Measurements from ENCODE around the gene PTPRJ.

PTPRJ gene

DNA sequence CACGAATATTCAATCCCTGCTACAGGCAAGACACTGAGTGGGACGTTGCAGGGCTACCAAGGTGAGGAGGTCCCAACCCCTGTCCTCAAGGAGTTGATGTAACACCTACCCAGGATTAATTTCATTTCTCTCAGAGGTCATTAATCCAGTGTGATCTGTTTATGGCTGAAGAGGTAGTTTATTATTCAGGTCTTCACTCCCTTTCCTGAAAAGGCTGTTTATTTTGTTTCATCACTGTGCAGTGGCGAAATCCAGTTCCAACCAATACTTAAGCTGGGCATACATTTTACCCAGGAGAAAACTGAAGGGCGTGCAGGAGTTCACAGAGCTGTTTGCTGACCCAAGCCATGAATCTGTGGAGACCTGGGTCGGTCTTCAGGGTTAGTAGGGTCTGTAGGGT, 2.7 kb upstream of the PTPRJ start:
- CTCF ChIA-PET: no interaction called here
- POLR2A ChIA-PET: no interaction called here
- no peak for DNase-seq (ENCODE audit: extremely low spot score)
- TF ChIP-seq SP1 (IDR thresholded peaks at IDR 0.05) (no peak), BHLHE40 (IDR thresholded peaks at IDR 0.05; ENCODE audit: borderline replicate concordance) (no peak), TARDBP (IDR thresholded peaks at IDR 0.05) (no peak), PKNOX1 (IDR thresholded peaks at IDR 0.05) (no peak), SUZ12 (IDR thresholded peaks at IDR 0.05) (no peak), LEF1 (IDR thresholded peaks at IDR 0.05; ENCODE audit: borderline replicate concordance) (no peak), L3MBTL2 (conservative IDR thresholded peaks at IDR 0.05) (no peak), ELF4 (IDR thresholded peaks at IDR 0.05) (no peak), CTBP1 (IDR thresholded peaks at IDR 0.05; ENCODE audit: borderline replicate concordance) (no peak), FOXK2 (IDR thresholded peaks at IDR 0.05) (no peak), FOXA1 (IDR thresholded peaks at IDR 0.05) (no peak), ZNF384 (IDR thresholded peaks at IDR 0.05) (no peak), HDGF (IDR thresholded peaks at IDR 0.05; ENCODE audit: borderline replicate concordance) (no peak), FOXM1 (IDR thresholded peaks at IDR 0.05; ENCODE audit: borderline replicate concordance) (no peak), NFRKB (IDR thresholded peaks at IDR 0.05) (no peak), ARNT (IDR thresholded peaks at IDR 0.05) (no peak)

GRCh38 chr11:47979378-47980087, 826 bp upstream of the PTPRJ start:
- POLR2A ChIA-PET: interaction anchor here (1.0 kb wide), 1 partner anchor 9 kb away, joined by 3 read pairs; no protein-coding TSS in a partner anchor
- no peak for TF ChIP-seq SUZ12 (IDR thresholded peaks at IDR 0.05)
- no peak for TF ChIP-seq CTBP1 (IDR thresholded peaks at IDR 0.05; ENCODE audit: borderline replicate concordance)
- no peak for TF ChIP-seq PKNOX1 (IDR thresholded peaks at IDR 0.05)
- no peak for TF ChIP-seq SP1 (IDR thresholded peaks at IDR 0.05)
- TF ChIP-seq L3MBTL2 (conservative IDR thresholded peaks at IDR 0.05): no peak
- TF ChIP-seq BHLHE40 (IDR thresholded peaks at IDR 0.05; ENCODE audit: borderline replicate concordance): no peak
- no peak for TF ChIP-seq FOXA1 (IDR thresholded peaks at IDR 0.05)
- TF ChIP-seq FOXM1 (IDR thresholded peaks at IDR 0.05; ENCODE audit: borderline replicate concordance): no peak
- no peak for TF ChIP-seq TARDBP (IDR thresholded peaks at IDR 0.05)
- no peak for TF ChIP-seq ZNF384 (IDR thresholded peaks at IDR 0.05)
- no peak for TF ChIP-seq ARNT (IDR thresholded peaks at IDR 0.05)
- TF ChIP-seq HDGF (IDR thresholded peaks at IDR 0.05; ENCODE audit: borderline replicate concordance): no peak
- TF ChIP-seq LEF1 (IDR thresholded peaks at IDR 0.05; ENCODE audit: borderline replicate concordance): no peak
- CTCF ChIA-PET: interaction anchor here (0.6 kb wide), 1 partner anchor 9 kb away, joined by 3 read pairs; no protein-coding TSS in a partner anchor
- DNase-seq (ENCODE audit: extremely low spot score): no peak

DNA sequence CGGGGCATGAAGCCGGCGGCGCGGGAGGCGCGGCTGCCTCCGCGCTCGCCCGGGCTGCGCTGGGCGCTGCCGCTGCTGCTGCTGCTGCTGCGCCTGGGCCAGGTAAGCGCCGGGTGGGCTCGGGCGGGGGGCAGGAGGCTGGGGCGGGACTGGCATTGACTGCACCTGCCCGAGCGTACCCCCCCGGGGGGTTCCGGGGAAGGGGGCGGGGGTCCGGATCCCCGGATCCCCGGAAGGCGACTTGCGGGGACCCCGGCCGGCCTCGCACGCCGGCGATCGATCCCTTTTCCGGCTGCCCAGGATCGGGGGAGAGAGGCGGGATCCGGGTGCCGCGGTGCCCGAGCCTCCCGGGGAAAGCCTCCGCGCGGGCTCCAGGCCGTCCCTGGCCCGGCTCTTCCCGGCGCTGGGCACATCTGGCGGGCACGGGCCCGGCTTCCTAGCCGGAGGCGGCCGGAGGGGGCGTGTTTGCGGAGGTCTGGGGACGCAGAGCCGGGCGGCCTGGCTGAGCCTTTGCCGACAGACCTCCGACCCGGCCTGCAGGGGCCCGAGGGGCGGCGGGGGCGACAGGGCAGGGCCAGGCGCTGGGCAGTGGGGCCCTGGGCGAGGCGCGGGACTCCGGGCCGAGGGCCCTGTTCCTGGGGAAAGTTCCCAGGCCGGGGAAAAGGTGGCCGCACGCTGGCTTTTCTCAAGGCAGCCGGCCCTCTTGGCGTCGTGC, 705 bp downstream of the PTPRJ start:
- TF ChIP-seq L3MBTL2 (conservative IDR thresholded peaks at IDR 0.05): no peak
- TF ChIP-seq HDGF (IDR thresholded peaks at IDR 0.05; ENCODE audit: borderline replicate concordance): no peak
- TF ChIP-seq LEF1 (IDR thresholded peaks at IDR 0.05; ENCODE audit: borderline replicate concordance): no peak
- TF ChIP-seq FOXK2 (IDR thresholded peaks at IDR 0.05): no peak
- no peak for TF ChIP-seq PKNOX1 (IDR thresholded peaks at IDR 0.05)
- no peak for TF ChIP-seq SUZ12 (IDR thresholded peaks at IDR 0.05)
- TF ChIP-seq FOXA1 (IDR thresholded peaks at IDR 0.05): no peak
- TF ChIP-seq ARNT (IDR thresholded peaks at IDR 0.05): no peak
- TF ChIP-seq BHLHE40 (IDR thresholded peaks at IDR 0.05; ENCODE audit: borderline replicate concordance): no peak
- TF ChIP-seq SP1 (IDR thresholded peaks at IDR 0.05): no peak
- no peak for TF ChIP-seq FOXM1 (IDR thresholded peaks at IDR 0.05; ENCODE audit: borderline replicate concordance)
- TF ChIP-seq CTBP1 (IDR thresholded peaks at IDR 0.05; ENCODE audit: borderline replicate concordance): no peak
- TF ChIP-seq TARDBP (IDR thresholded peaks at IDR 0.05): no peak
- ChIA-PET CTCF (no interaction called here), POLR2A (no interaction called here)
- DNase-seq (ENCODE audit: extremely low spot score): peak; percentile 59

GRCh38 chr11:47981667-47982404, 1.5 kb downstream of the PTPRJ start:
- TF ChIP-seq ELF4 (IDR thresholded peaks at IDR 0.05): no peak
- no peak for TF ChIP-seq BHLHE40 (IDR thresholded peaks at IDR 0.05; ENCODE audit: borderline replicate concordance)
- TF ChIP-seq PKNOX1 (IDR thresholded peaks at IDR 0.05): no peak
- TF ChIP-seq LEF1 (IDR thresholded peaks at IDR 0.05; ENCODE audit: borderline replicate concordance): no peak
- no peak for TF ChIP-seq FOXK2 (IDR thresholded peaks at IDR 0.05)
- TF ChIP-seq ZNF384 (IDR thresholded peaks at IDR 0.05): no peak
- TF ChIP-seq TARDBP (IDR thresholded peaks at IDR 0.05): no peak
- no peak for TF ChIP-seq SP1 (IDR thresholded peaks at IDR 0.05)
- TF ChIP-seq ARNT (IDR thresholded peaks at IDR 0.05): no peak
- no peak for TF ChIP-seq SUZ12 (IDR thresholded peaks at IDR 0.05)
- no peak for TF ChIP-seq FOXM1 (IDR thresholded peaks at IDR 0.05; ENCODE audit: borderline replicate concordance)
- no peak for TF ChIP-seq HDGF (IDR thresholded peaks at IDR 0.05; ENCODE audit: borderline replicate concordance)
- TF ChIP-seq L3MBTL2 (conservative IDR thresholded peaks at IDR 0.05): no peak
- no peak for TF ChIP-seq NFRKB (IDR thresholded peaks at IDR 0.05)
- no peak for TF ChIP-seq CTBP1 (IDR thresholded peaks at IDR 0.05; ENCODE audit: borderline replicate concordance)
- no peak for DNase-seq (ENCODE audit: extremely low spot score)
- ChIA-PET POLR2A (no interaction called here), CTCF (interaction anchor here (0.6 to 0.7 kb wide), 2 partner anchors 35 to 74 kb away, joined by 3 to 5 read pairs; no protein-coding TSS in a partner anchor)

Data from HEK293T (cell line).